NT2/D1 (cell line): ENCODE data around the gene UQCC2.

ENCODE experiments used
- SUZ12 ChIP-seq: IDR thresholded peaks from 2 replicates; pipeline ENCODE4 v1.6.1; 2011; ENCODE audit not compliant: insufficient read length, insufficient read depth; ENCODE audit errors: extremely low read depth
- YY1 ChIP-seq: IDR thresholded peaks from 2 replicates; pipeline ENCODE4 v1.6.1; 2011; ENCODE audit not compliant: insufficient read length, insufficient read depth
- ZNF274 ChIP-seq: IDR thresholded peaks from 2 replicates; pipeline ENCODE4 v1.6.1; 2011; ENCODE audit warnings: mild to moderate bottlenecking, low read depth, low read length

DNA sequence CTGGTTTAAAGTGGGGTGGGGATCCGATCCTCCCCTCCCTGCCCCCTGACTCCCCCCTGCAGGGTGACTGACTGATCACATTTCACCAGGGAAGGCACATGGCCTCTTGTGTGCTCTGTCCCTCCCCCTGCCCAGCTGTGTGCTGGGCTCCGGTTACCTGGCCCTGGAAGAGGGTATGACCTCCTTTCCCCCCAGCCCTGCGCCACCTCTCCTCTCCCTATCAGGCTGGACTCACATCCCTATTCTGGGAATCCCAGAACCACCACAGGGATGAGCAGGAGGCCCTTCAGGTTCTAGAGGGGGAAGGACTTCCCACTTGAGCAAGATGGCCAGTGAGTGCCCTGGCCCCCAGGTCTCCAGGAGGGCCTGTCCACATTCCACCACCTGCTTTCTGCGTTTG is 37.3 kb upstream of the UQCC2 start:
- TF ChIP-seq YY1 (no peak), ZNF274 (no peak), SUZ12 (no peak)
